IPS-18c (cell line): ENCODE results near the gene OR4D1.

Experiments used
- H3K4me3 ChIP-seq: 2 replicates; pipeline ENCODE4 v1.7.0; 2013; ENCODE audit warnings: low read depth, mild to moderate bottlenecking, low read length, moderate library complexity; ENCODE audit not compliant: insufficient read depth
- H3K9me3 ChIP-seq: one replicate; pipeline ENCODE4 v1.6.1; 2013; ENCODE audit warnings: mild to moderate bottlenecking, low read length, moderate library complexity; ENCODE audit not compliant: control insufficient read depth, insufficient read depth

Gene OR4D1

DNA sequence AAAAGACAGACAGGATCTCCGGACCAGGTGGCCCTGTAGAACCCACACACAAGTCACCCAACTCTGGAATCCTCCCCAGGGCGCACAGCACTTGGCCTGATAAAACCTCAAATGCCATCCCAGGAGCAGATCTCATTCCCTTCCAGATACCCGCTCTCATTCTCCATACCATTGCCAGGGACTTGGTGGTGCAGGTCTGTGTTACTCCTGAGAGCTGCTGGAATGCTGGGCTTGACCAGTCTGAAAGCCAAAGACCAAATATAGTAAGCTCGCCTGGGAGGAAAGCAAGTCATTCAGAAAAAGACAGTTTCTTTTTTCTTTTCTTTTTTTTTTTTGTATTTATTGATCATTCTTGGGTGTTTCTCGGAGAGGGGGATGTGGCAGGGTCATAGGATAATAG lies 60.2 kb downstream of the OR4D1 start:
- Histone ChIP-seq H3K4me3 (no peak overlapping the region), H3K9me3 (no peaks in the 10 kb centered on the region)
